Measurements from ENCODE around the gene ENSA. TPM values are rescaled to one million over a fixed set of nuclear protein-coding genes. Genes with fewer than 3 reads are reported as not detected.
"Not testable (repeated sequence)": the region's sequence is repeated elsewhere in the genome, so short reads cannot be mapped to it uniquely, and the experiment has no call there.

Gene ENSA
- total RNA-seq, 1 experiment from 2014 or later: 194 TPM

DNA sequence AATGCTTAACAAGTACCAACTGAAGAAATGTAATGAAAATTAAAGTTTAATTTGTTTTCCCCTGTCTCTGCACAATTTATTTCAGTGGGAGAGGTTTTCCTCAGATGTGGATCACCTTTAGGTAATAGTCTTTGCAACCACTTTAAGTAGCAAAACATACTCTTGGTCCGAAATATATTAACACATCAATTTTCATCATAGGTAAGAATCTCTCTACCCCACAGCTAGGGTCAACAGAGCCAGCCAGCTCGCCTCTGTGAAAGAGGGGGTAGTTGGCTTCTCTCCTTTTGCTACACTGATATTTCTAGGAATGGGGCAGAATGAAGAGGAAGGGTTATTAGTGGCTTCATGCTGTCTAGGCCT is 25.2 kb downstream of the ENSA start:
- ATAC-seq: no peak
- ChIA-PET POLR2A (ENCODE audit: unreplicated experiment) (interaction anchor here (1.0 to 1.1 kb wide), 2 partner anchors 25 kb away, joined by 4 to 5 read pairs; partner anchors contain the start of gene MCL1), CTCF (no interaction called here)
- no peaks in the 10 kb centered on the region for H3K27me3 ChIP-seq (ENCODE audit: low read length)
- no peaks in the 10 kb centered on the region for H4K20me1 ChIP-seq (ENCODE audit: low read length)
- no peaks in the 10 kb centered on the region for H3K36me3 ChIP-seq (ENCODE audit: low read depth, low read length)
- peak overlapping the region; percentile 40 for H3K4me2 ChIP-seq (ENCODE audit: low read length)
- no peaks in the 10 kb centered on the region for H3F3A ChIP-seq (ENCODE audit: low read length, unreplicated experiment)
- H2AFZ ChIP-seq (ENCODE audit: low read length): no peak overlapping the region
- H3K27ac ChIP-seq (ENCODE audit: low read length): peak overlapping the region; percentile 92
- no peaks in the 10 kb centered on the region for H3K9me3 ChIP-seq (ENCODE audit: low read length)
- H3K9ac ChIP-seq (ENCODE audit: low read length): peak overlapping the region; percentile 70
- H3K4me1 ChIP-seq (ENCODE audit: insufficient read depth, low read length): peaks cover 19% of the 10 kb centered on the region
- 0 out of 2 replicates have a peak, but pooled peaks cover 3% of the 10 kb centered on the region for H3K79me2 ChIP-seq (ENCODE audit: low read length)
- TF ChIP-seq EZH2phosphoT487 (IDR thresholded peaks at IDR 0.05; ENCODE audit: borderline replicate concordance, low read length): no peak
- TF ChIP-seq CTCF (conservative IDR thresholded peaks at IDR 0.05; ENCODE audit: low read depth, low read length): no peak
- no peak for TF ChIP-seq EZH2 (IDR thresholded peaks at IDR 0.05; ENCODE audit: low read length, unreplicated experiment)
- H3K9me2 ChIP-seq (replicated peaks; ENCODE audit: low read length): no peaks in the 10 kb centered on the region
- no peak for DNase-seq
- intact Hi-C loops (cut with micrococcal nuclease): loop anchor here (2.0 kb wide), 1 partner anchor 25 kb away; the partner anchor contains the start of gene MCL1
- H3K4me3 ChIP-seq (ENCODE audit: low read length): no peak overlapping the region
- TSS peak; percentile 88 for BruUV-seq (replicated peaks)

DNA sequence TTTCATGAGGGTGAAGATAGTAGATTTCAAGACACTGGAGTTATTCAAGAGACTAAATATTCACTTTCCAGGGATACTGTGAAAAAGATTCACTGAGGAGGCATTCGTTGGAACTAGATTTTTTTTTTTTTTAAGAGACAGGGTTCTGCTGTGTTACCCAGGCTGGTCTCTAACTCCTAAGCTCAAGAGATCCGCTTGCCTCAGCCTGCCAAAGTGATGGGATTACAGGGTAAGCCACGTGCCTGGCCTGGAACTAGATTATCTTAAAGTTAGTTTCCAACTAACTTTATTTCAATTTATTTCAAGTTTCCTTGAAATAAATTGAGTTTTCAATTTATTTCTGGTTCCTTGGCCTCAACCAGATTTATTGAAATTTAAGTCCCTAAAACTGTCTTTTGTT is 25.7 kb downstream of the ENSA start:
- no peaks in the 10 kb centered on the region for H3K36me3 ChIP-seq (ENCODE audit: low read depth, low read length)
- ChIA-PET CTCF (no interaction called here), POLR2A (ENCODE audit: unreplicated experiment) (interaction anchor here (1.4 kb wide), 1 partner anchor 24 kb away, joined by 11 read pairs; the partner anchor contains the start of gene MCL1)
- H3K4me3 ChIP-seq (ENCODE audit: low read length): no peak overlapping the region
- H3K79me2 ChIP-seq (ENCODE audit: low read length): 0 out of 2 replicates have a peak, but pooled peaks cover 3% of the 10 kb centered on the region
- ATAC-seq (no peak), DNase-seq (no peak)
- BruUV-seq (replicated peaks): no TSS peak
- H3K4me2 ChIP-seq (ENCODE audit: low read length): 0 out of 2 replicates have a peak overlapping the region, but pooled peaks have one; percentile 40
- H3K4me1 ChIP-seq (ENCODE audit: insufficient read depth, low read length): peaks cover 19% of the 10 kb centered on the region
- no peak overlapping the region for H2AFZ ChIP-seq (ENCODE audit: low read length)
- H3K9ac ChIP-seq (ENCODE audit: low read length): peak overlapping the region; percentile 70
- intact Hi-C loops (cut with micrococcal nuclease): loop anchor here (2.0 kb wide), 1 partner anchor 25 kb away; the partner anchor contains the start of gene MCL1
- no peaks in the 10 kb centered on the region for H3K27me3 ChIP-seq (ENCODE audit: low read length)
- H3K27ac ChIP-seq (ENCODE audit: low read length): peak overlapping the region; percentile 92
- H3K9me2 ChIP-seq (replicated peaks; ENCODE audit: low read length): no peaks in the 10 kb centered on the region
- H3K9me3 ChIP-seq (ENCODE audit: low read length): no peaks in the 10 kb centered on the region
- H4K20me1 ChIP-seq (ENCODE audit: low read length): no peaks in the 10 kb centered on the region
- no peaks in the 10 kb centered on the region for H3F3A ChIP-seq (ENCODE audit: low read length, unreplicated experiment)
- no peak for TF ChIP-seq CTCF (conservative IDR thresholded peaks at IDR 0.05; ENCODE audit: low read depth, low read length)
- no peak for TF ChIP-seq EZH2phosphoT487 (IDR thresholded peaks at IDR 0.05; ENCODE audit: borderline replicate concordance, low read length)
- no peak for TF ChIP-seq EZH2 (IDR thresholded peaks at IDR 0.05; ENCODE audit: low read length, unreplicated experiment)

- H3K9me3 ChIP-seq (ENCODE audit: low read length); DNase-seq; H3K9ac ChIP-seq (ENCODE audit: low read length); H3K27me3 ChIP-seq (ENCODE audit: low read length); intact Hi-C loops (cut with micrococcal nuclease); H3K9me2 ChIP-seq (replicated peaks; ENCODE audit: low read length); H3K79me2 ChIP-seq (ENCODE audit: low read length); H2AFZ ChIP-seq (ENCODE audit: low read length); CTCF ChIA-PET; H3K27ac ChIP-seq (ENCODE audit: low read length); BruUV-seq (replicated peaks); ATAC-seq; H3K4me3 ChIP-seq (ENCODE audit: low read length); H4K20me1 ChIP-seq (ENCODE audit: low read length); H3K36me3 ChIP-seq (ENCODE audit: low read depth, low read length); H3K4me2 ChIP-seq (ENCODE audit: low read length); H3F3A ChIP-seq (ENCODE audit: low read length, unreplicated experiment): not testable (repeated sequence)
- peaks cover 19% of the 10 kb centered on the region for H3K4me1 ChIP-seq (ENCODE audit: insufficient read depth, low read length)
- POLR2A ChIA-PET (ENCODE audit: unreplicated experiment): interaction anchor here (1.4 kb wide), 1 partner anchor 23 kb away, joined by 11 read pairs; the partner anchor contains the start of gene MCL1
Measured at GRCh38 chr1:150602372-150602771, 27.0 kb downstream of the ENSA start.
